Measurements from ENCODE around the gene ARMS2. TPM values are rescaled to one million over a fixed set of nuclear protein-coding genes. Genes with fewer than 3 reads are reported as not detected.

ARMS2 gene
- total and polyA plus RNA-seq, 2 of the 13 experiments (the other 11 are each of a cell fraction or from before 2014, with no cell fraction given) = not detected

- TF ChIP-seq ZBTB34 (CRISPR knock-in tag; IDR thresholded peaks at IDR 0.05) (no peak), ZNF619 (CRISPR knock-in tag; IDR thresholded peaks at IDR 0.05) (no peak)
These were observed 9.2 kb downstream of the ARMS2 start (continued) for GRCh38 chr10:122463466-122464249.

- CTCF ChIA-PET (ENCODE audit: low intra/inter-chr PET ratio, low total read pairs) = no interaction called here
- Histone ChIP-seq H3K4me1 (ENCODE audit: insufficient read depth, low read length) (peaks cover 12% of the 10 kb centered on the region; the same call in 1 of the 2 replicates), H4K20me1 (ENCODE audit: insufficient read depth, low read length) (no peaks in the 10 kb centered on the region), H3K4me2 (ENCODE audit: low read depth, low read length) (no peak overlapping the region), H3K9ac (ENCODE audit: insufficient read depth, low read depth, low read length) (no peak overlapping the region), H2AFZ (ENCODE audit: low read length) (no peak overlapping the region), H3K27me3 (ENCODE audit: control insufficient read depth in 1 of 2, insufficient read depth in 2 of 2, low read length in 2 of 2) (peaks cover 9 to 83% of the 10 kb centered on the region in 2 experiments), H3K27ac (ENCODE audit: extremely low read length, insufficient read depth, low read length) (no peak overlapping the region), H3K36me3 (replicated peaks in 1 of 2; ENCODE audit: control insufficient read depth in 1 of 2, insufficient read depth in 2 of 2, low read length in 2 of 2) (no peaks in the 10 kb centered on the region), H3K9me3 (ENCODE audit: low read length) (no peaks in the 10 kb centered on the region), H3K4me3 (replicated peaks in 1 of 3; ENCODE audit: insufficient read depth in 1 of 3, low read depth in 2 of 3, low read length in 3 of 3) (no peak overlapping the region), H3K79me2 (ENCODE audit: insufficient read depth, low read length) (no peaks in the 10 kb centered on the region)
- intact Hi-C loops (cut with micrococcal nuclease; ENCODE audit: unreplicated experiment) = no loop called here
- DNase-seq (ENCODE audit: low spot score) = no peak
- no peak for ATAC-seq
- 43% methylated on average over 4 of the region's 4 CpGs for WGBS (ENCODE audit: low lambda C conversion rate)
- POLR2A ChIA-PET = no interaction called here
- in situ Hi-C loops (cut with HindIII; ENCODE audit: extremely low pct_ligation_motif_present, low pct_unique_long_range_greater_than_20kb) = no loop called here
- FAIRE-seq = no peak
- BruUV-seq (replicated peaks) = no TSS peak
- no peak for TF ChIP-seq ZNF577 (CRISPR knock-in tag; IDR thresholded peaks at IDR 0.05; ENCODE audit: borderline replicate concordance, low read depth)
- no peak for TF ChIP-seq THYN1 (CRISPR knock-in tag; IDR thresholded peaks at IDR 0.05; ENCODE audit: borderline replicate concordance, low read depth)
- TF ChIP-seq, protein P1, sequence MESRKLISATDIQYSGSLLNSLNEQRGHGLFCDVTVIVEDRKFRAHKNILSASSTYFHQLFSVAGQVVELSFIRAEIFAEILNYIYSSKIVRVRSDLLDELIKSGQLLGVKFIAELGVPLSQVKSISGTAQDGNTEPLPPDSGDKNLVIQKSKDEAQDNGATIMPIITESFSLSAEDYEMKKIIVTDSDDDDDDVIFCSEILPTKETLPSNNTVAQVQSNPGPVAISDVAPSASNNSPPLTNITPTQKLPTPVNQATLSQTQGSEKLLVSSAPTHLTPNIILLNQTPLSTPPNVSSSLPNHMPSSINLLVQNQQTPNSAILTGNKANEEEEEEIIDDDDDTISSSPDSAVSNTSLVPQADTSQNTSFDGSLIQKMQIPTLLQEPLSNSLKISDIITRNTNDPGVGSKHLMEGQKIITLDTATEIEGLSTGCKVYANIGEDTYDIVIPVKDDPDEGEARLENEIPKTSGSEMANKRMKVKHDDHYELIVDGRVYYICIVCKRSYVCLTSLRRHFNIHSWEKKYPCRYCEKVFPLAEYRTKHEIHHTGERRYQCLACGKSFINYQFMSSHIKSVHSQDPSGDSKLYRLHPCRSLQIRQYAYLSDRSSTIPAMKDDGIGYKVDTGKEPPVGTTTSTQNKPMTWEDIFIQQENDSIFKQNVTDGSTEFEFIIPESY (CRISPR knock-in tag; IDR thresholded peaks at IDR 0.05) = no peak
- TF ChIP-seq NCOA1 (CRISPR knock-in tag; IDR thresholded peaks at IDR 0.05) = no peak
- no peak for TF ChIP-seq GATA4 (IDR thresholded peaks at IDR 0.05; ENCODE audit: borderline replicate concordance, low read depth)
- TF ChIP-seq ZKSCAN1 (IDR thresholded peaks at IDR 0.05; ENCODE audit: low read length) = no peak
- TF ChIP-seq PLRG1 (conservative IDR thresholded peaks at IDR 0.05) = no peak
- no peak for TF ChIP-seq ZNF101 (CRISPR knock-in tag; IDR thresholded peaks at IDR 0.05; ENCODE audit: borderline replicate concordance, low read depth)
- no peak for TF ChIP-seq YY1 (IDR thresholded peaks at IDR 0.05; ENCODE audit: insufficient read depth, insufficient replicate concordance, low read depth, low read length)
- TF ChIP-seq ZFP82 (CRISPR knock-in tag; IDR thresholded peaks at IDR 0.05; ENCODE audit: borderline replicate concordance) = no peak
- no peak for TF ChIP-seq NR3C1 (CRISPR knock-in tag; IDR thresholded peaks at IDR 0.05)
- no peak for TF ChIP-seq NAIF1 (CRISPR knock-in tag; IDR thresholded peaks at IDR 0.05; ENCODE audit: borderline replicate concordance)
- no peak for TF ChIP-seq ZNF552 (CRISPR knock-in tag; IDR thresholded peaks at IDR 0.05; ENCODE audit: borderline replicate concordance)
- TF ChIP-seq, protein P2, sequence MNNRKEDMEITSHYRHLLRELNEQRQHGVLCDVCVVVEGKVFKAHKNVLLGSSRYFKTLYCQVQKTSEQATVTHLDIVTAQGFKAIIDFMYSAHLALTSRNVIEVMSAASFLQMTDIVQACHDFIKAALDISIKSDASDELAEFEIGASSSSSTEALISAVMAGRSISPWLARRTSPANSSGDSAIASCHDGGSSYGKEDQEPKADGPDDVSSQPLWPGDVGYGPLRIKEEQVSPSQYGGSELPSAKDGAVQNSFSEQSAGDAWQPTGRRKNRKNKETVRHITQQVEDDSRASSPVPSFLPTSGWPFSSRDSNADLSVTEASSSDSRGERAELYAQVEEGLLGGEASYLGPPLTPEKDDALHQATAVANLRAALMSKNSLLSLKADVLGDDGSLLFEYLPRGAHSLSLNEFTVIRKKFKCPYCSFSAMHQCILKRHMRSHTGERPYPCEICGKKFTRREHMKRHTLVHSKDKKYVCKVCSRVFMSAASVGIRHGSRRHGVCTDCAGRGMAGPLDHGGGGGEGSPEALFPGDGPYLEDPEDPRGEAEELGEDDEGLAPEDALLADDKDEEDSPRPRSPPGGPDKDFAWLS (CRISPR knock-in tag; IDR thresholded peaks at IDR 0.05; ENCODE audit: borderline replicate concordance) = no peak
These were observed 9.7 kb downstream of the ARMS2 start for GRCh38 chr10:122464250-122464510.

Data from HepG2 (cell line).